Measurements from ENCODE around the gene C1orf174.

The C1orf174 gene

DNA sequence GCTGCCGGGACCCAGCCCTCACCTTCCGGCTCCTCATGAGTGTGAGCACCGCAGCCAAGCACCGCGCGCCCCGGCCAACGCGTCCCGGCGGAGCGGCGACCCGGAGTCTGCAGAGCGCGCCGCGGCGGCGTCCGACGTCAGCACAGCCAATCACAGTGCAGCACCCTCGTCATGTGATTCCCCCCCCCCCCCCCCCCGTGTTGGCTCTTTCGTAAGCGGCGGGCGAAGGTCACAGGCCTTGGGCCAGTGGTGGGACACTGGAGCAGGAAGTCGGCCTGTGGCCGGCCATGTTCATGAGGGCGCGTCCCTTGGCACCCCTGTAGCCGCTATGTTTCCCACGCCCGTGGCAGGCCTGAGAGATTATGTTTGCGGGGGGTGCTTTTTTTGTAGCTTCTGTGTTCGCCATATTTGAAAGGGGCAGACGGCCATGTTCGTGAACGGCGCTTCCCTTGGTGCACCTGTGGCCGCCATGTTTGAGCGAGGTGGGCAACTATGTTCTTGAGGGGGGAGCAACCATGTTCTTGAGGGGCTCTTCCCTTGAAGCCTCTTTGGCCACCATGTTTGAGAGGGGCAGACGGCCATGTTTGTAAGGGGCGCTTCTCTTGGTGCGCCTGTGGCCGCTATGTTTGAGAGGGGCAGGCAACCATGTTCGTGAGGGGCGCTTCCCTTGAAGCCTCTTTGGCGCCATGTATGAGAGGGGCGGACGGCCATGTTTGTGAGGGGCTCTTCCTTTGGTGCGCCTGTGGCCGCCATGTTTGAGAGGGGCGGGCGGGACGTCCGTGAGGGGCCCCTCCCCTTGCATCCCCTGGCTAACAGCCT is at the start of gene C1orf174:
TSS of gene C1orf174 (minus strand) at position 123 of the 819 bp plus-strand sequence. CDS start at position 37, 86 bp downstream.
- DNase-seq, result peak; percentile 98

DNA sequence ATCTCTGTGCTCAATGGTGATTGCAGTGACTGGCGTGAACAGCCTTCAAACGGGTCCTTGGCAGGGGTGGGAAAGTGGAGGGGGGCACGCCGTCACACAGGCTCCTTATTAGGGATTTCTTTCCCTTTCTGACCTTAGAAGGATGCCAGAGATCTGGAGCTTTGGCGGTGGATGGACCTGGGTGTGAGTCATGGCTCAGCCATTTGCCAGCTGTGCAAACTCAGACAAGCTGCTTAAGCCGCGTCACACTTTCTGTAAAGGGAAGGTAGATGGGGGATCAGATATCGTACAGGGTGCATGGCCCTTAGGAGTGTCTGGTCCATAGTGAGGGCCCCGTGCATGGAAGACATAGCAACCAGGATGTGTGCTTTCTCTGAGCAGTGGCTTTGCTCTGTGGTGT is 48.3 kb upstream of the C1orf174 start:
- DNase-seq, result peak; percentile 99

DNA sequence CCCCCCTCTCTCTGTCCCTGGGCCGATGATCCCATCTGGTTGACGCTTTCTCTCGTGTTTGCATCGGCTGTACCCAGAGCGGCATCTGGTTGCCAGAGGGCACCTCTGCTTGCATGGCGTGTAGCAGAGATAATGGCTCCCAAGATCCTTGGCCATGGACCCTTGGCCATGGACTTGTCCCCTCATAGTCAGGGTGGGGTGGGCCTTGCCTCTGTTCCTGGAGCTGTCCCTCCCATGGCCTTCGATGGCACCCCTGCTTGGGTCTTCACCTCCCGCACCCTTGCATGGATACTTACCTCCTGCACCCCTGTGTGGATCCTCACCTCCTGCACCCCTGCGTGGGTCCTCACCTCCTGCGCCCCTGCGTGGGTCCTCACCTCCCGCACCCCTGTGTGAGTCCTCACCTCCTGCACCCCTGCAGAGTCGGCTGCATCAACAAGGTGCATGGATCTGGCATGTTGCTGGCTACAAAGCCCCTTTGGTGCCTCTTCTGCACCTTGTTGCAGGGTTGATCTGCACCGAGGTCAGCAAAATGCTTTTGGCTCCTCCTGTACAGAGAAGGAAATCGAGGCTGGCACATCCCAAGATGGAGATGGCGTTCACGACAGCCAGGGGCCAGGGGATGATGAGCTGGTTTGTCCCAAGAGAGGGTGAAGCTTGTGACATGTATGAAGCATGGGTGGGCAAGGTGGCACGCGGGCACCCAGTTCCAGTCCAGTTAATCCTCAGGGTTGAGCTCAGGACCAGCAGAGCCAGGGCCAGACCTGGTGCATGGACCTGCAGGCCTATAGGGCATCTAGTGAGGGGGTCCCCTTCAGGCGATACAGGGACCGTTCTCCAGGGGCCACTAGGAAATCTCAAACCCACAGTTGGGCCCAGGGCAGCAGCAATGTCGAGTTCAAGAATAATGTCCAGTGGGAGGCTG is 46.1 kb upstream of the C1orf174 start:
- DNase-seq, result peak; percentile 59

DNA sequence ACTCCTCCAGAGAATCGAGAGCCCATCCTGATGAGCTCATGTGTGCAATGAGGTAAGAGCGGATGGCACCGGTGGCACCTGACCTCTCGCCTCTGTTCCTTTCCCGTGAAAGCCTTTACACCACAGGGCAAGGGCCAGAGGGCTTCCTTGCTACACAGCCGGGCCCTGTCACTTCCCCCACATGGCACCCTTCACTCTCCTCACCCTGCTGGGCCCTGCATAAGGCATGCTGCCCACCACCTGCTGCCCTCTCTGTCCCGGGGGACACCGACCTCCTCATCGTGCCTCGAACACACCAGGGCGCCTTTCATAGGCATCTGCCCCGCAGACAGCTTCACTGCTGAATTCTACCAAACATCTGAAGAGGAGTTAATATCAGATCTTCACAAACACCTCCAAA is 45.1 kb upstream of the C1orf174 start:
- peak; percentile 92 for DNase-seq

DNA sequence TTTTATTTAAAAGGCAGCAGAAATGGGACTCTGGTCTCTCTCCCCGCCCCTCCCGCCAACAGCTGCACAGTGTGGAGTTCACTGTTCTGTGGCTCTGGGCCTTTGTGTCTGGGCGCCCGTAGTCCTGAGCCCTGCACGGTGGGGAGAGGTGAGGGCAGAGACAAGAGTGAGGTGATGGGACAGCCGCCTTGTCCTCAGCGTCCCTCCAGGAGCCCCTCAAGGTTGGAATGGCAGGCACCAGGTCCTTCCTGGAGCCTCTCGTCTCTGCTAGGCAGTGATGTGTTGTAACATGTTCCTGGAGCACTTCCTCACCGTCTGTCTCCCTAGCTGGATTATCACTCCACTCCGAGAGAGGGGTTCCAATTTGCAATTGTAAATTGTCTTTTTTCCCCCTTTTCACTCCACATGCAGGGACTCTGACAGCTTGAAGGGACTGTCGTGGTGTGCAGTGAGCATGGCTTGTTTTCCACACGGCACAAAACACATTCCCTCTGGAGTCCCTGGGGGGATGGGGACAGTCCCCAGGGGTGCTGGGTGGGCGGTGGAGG is 44.6 kb upstream of the C1orf174 start:
- DNase-seq, result no peak

DNA sequence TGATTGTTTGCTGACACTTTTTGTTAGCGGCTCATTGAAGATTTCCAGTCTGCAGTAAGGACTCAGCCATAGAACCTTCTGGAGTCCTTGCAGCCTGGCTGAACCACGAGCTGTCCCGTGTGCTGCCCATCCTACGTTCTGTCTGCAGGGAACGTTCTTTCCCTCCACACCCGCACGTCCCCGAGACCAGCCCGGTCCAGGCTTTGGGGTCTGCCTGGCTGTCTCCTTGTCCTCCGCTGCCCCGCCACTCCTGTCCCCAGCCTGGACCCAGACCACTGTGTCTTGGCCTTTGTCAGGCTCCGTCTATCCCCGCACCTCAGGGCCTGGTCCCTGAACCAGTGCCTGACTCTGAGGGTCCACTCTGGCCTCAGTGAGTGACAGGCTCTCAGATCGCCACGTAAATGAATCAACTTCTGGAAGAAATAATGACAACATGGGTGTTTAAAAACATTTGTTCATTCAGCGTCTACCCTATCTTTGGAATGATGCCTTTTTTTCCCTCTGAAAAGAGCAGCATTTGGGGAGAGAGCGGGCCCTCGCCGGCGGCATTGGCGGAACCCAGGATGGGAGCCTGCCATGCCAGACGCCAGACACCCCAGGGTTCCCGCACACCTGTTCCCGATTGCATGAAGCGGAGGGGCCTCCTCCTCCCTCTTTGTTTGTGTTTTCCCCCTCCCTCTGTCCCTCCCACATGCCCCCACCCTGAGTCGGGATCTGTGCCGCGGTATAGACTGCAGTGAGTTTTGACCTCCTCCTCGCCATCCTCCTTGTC is 43.9 kb upstream of the C1orf174 start:
- peak; percentile 86 for DNase-seq

DNA sequence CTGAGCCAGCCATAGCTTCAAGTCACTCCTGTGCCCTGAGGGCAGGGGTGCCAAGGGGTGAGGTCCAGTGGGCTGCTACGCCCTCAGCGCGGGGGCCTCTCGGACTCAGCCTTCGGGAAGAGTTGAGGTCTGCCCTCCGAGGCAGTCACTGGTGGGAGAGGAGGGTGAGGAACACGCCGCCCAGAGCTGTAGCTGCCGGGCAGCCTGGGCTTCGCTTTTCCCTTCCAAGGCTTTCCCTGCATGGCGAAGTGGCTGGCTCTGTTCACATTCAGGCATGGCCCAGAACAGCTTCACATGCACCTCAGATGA is 43.0 kb upstream of the C1orf174 start:
- DNase-seq, result no peak

DNA sequence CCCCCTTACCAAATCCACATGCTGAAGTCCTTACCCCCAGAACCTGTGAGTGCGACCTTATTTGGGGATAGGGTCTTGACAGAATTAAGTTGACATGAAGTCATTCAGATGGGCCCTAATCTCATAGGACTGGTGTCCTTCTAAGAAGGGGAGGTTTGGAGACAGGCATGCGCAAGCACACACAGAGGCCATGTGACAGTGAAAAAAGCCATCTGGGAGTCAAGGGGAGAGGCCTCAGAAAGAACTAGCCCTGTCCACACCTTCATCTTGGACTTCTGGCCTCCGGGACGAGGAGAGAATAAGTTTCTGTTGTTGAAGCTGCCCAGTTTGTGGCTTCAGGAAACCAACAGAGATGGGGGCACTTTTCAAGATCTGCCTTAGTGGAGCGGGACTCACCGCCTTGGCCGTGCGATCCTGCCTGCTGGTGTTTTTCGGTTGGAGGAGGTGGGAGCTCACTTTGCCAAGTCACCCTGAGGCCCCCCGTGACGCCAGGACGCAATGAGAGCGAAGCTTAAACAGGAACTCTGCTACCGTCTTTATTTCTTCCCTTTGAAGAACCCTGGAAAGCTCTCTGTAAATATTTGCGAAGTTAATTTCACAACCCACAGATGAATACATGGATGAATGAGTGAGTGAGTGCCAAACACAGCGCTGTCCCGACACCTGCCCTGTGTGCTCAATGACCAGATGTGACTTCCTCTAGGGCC is 42.5 kb upstream of the C1orf174 start:
- DNase-seq, result peak; percentile 99

DNA sequence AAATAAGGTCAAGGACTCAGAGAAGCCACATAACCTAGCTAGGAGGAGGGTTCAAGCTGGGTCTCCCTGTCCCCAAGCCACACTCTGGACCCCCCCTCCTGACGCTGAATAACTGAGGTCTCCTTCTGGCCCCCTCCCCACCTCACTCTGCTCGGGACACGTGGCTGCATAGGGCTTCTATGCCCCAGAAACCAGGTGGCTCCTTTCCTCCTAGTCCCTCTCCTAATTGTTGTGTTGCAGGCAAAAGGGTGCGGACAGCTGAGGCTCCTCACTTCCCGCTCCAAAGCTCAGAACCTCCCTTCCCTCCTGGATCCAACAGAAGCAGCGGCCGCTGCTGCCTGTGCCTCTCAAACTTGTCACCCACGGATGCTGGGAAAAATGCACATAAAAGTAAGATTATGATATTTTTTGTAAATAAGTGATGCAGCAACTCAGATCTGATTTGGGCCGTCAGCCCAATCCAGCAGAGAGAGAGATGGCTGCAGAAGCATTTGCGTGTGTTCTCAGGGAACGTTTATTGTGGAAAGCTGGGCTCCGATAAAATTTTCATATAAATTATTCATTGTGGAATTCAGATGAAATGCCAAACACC is 40.8 kb upstream of the C1orf174 start:
- DNase-seq, result peak; percentile 69

DNA sequence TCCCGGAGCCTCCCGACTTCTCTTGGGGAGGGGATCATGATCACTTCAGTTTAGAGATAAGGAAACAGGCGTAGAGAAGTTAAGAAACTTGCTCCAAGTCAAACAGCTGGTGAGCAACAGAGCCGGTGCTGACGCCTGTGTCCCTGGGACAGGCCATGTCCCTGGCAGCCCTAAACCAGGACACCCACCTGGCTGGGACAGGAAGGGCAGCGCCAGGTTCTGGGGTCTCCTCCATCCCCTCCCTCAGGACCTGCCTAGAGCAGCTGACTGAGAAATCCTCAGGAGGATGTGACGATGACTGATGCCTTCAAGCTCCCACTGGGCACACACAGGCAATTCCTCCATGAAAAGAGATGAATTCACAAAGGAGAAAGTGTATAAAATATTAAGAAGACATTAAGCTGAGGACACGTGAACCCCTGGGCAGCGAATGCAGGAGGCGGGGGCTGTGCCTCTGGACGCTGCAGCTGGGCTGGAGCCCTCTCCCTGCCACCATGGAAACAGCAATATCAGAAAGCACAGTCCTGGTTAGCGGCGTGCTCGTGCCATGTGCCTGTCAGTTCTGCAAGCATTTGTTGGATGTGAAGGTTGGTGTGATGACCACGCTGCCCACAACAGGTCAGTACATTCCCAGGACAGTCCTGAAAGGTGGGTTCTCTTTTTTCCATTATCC is 40.1 kb upstream of the C1orf174 start:
- peak; percentile 88 for DNase-seq

DNA sequence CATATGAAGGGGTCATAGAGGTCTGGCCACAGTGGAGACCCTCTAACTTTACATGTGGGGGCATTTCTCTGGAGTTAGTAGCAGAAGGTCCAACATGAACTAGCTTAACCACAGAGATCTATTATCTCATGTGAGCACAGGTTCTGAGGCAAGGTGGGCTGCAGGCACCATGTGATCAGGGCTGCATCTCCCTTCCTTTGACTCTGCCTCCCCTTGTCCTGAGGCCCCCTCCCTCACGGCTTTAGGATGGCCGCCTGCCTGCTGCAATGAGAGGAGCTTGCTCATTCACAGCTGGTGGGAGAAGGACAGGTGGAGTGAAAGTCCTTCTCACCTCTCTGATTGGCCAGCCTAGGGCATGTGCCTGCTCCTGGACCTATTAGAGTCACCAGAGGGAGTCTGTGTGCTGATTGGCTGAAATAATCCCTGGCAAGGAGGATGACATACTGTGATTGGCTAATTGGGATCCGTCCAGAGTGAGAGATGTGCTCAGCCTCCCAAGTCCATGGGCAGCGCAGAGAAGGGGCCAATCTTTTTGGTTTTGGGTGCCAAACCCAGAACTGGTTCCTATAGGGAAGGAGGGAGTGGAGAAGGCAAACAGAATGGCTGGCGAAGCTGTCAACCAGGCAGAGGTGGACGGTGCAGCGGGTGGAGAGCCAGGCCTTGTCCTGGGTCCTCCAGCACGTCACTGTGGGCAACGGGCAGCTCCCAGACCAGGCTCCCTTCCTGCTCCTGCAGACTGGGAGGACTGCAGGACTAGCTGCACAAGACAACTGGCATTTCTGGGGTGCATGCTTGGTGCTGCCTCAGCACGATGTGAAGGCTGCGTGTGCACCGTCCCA is 39.4 kb upstream of the C1orf174 start:
- DNase-seq, result peak; percentile 73

DNA sequence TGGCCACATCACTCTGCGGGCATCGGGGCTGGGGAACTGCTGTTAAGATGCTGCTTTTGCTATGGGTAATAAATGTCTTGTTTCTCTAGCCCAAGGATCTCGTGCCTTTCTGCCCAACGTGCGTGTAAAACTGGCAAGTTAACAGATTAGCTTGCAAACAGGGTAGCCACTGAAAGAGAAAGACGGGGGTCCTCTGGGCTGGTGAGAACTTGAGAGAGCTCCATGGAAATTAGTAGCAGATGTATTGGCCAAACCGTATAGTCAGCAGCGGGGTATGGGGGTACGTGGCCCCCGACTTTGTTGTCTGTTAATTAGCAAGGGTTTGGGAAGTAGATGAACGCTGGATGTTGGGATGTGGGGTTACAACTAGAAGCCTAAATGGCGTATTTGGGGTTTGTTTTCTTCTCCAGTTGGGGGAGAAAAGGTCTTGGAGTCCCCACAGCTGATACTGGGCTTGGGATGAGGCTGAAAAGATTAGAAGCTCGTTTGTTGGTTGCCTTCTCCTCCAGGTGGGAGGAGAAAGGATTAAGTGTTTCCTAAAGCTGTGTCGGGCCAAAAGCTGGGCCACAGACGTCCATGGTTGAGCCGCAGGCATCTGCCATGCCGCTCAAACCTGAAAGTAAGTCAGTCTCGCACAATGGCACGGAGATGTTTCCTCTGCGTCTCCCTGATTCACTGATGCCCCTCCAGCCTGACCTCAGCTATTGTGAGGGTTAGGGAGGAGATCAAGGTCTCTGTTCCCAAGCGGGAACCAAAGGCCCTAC is 32.3 kb upstream of the C1orf174 start:
- no peak for DNase-seq

DNA sequence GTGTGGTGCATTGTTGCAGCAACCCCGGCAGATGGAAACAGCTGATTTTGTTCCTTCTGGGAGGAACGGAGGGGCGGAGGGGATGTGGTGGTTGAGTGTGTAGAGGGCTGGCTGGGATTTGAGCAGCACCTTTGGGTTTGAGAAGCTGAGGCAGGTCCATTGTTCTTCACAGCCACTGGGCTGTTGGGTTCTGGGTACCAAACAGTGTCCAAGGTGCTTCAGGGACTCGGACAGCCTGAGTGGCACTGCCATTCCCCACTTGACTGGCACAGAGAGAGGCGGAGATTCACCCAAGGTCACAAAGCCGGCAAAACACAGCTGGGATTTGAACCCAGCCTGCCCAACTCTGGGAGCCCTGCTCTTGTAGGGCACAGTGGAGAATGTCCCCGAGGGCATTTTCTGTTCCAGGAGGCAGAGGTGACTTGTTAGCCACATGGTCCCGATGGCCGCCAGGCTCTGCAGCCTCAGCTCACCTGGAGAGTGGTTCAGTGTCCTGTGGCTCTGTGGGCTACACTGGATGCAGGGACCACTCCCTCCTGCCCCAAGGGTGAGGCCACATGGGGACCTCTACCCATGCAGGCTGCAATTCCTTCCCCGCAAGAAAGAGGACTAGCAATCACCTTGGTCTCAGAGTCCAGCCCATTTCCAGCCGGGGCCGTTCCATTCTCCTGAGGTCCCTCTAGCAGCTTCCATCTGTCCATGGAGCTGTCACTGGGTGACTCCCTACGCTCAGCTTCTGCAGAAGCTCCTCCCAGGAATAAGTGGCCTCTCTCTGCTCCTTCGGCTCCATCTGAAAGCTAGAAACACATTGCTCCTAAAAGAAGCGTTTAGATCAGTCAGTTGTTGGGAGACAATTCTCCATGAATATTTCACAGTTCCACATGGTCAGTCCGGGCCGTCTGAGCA is 31.2 kb upstream of the C1orf174 start:
- DNase-seq, result peak; percentile 19

DNA sequence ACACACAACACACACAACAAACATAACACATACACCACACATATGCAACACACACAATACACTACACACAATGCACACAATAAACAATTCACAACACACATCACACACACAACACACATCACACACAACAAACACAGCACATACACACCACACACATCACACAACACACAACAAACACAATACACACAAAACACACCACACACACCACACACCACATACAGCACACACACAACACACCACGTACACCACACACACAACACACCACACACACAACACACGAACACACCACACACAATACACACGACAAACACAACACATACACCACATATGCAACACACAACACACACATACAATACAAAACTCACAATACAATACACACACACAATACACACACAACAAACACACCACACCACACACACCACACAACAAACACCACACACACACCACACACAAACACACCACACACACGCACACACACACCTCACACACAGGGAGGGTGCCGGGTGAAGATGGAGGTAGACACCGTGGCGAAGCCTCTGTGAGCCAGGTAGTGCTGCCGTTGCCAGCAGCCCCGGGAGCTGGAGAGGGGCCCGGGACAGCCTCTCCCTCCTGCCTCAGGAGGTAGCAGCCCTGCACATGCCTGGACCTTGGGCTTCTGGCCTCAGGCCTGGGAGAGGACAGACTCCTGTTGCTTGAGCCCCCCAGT is 30.4 kb upstream of the C1orf174 start:
- peak; percentile 24 for DNase-seq

DNA sequence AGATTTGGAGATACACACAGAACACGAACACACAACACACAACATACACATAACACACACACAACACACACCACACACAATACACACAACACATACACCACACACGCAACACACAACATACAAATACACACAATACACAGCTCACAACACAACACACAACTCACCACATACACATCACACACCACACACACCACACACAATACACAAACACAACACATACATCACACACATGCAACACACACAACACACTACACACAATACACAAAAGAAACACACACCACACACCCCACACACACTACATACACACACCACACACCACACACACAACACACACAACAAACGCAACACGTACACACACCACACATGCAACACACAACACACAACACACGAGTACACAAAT is 29.1 kb upstream of the C1orf174 start:
- no peak for DNase-seq

DNA sequence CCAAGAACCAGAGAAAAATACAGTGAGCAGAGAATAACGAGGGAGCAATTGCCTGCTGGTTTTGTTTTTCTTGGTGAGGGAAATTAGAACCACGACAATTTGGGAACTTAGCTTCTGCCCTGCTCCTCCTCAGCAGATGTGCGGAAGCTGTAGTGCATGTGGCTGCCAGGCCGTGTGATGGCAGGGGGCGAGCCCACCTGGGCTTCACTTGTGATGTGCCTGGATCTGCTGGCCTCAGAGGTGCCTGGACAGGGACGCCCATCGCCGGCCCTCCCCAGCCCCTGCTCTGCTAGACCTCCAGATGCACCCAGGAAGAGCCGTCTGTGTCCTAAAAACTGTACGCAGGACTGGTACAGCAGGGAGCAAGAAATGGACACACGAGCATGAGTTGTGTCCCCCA is 28.5 kb upstream of the C1orf174 start:
- DNase-seq, result peak; percentile 50

DNA sequence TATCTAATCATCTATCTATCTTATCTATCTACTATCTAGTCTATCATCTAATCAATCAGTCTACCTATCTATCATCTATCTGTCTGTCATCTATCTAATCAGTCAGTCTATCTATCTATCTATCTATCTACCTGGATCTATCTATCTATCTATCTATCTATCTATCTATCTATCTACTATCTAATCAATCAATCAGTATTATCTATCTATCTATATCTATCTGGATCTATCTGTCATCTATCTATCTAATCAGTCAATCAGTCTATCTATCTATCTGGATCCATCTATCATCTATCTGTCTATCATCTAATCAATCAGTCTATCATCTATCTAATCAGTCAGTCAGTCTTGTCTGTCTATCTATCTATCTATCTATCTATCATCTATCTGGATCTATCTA is 26.9 kb upstream of the C1orf174 start:
- no peak for DNase-seq

DNA sequence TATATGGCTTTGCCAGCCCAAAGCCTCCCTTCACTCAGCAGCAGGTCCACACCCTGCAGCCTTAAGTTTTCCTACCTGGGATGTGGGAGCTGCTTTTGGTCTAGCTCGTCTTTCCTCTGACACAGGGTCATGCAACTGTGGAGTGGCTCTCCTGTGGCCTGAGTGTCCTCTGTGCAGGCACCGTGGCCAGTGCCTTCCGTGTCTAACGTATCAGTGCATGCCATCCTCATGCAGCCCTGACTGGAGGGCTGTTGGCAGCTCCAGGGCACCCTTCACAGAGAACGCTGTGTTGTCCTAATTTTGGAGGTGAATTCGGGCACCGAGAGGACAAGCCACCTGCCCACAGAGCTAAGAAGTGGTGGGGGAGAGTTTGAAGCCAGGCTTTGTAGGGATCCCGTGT is 25.7 kb upstream of the C1orf174 start:
- no peak for DNase-seq

All from DMS53 (cell line).